ENCODE results near the gene NR2E1. TPM values are rescaled to one million over a fixed set of nuclear protein-coding genes. Genes with fewer than 3 reads are reported as not detected.
A peak's percentile ranks its signal among the peaks of the same experiment; 100 is the strongest.

The NR2E1 gene
- total and polyA plus RNA-seq, 2 of the 13 experiments (the other 11 are each of a cell fraction or from before 2014, with no cell fraction given): not detected

DNA sequence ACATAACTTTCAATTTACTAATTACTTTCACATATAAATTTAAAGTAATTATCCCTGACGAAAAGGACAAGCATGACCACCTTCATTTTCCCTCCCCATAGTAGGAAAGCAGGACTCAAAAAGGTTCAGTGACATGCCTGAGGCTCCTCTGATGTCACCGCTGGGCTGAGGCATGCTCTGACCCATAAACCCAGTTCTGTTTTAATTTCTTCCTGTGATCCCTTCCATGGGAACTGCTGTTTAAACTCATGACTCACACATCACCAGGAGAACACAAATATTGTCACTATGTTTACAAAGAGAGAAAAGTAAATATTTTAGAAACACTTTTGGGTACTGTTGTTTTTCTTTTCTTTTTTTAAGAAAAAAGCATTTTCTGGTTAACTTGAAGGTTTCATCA, 38.0 kb upstream of the NR2E1 start (continued):
- no peak for TF ChIP-seq NFKB2 (CRISPR knock-in tag; IDR thresholded peaks at IDR 0.05; ENCODE audit: borderline replicate concordance)
- TF ChIP-seq HHEX (CRISPR knock-in tag; IDR thresholded peaks at IDR 0.05): peak; percentile 37; the same call in 1 of the 2 replicates
- TF ChIP-seq, protein P1, sequence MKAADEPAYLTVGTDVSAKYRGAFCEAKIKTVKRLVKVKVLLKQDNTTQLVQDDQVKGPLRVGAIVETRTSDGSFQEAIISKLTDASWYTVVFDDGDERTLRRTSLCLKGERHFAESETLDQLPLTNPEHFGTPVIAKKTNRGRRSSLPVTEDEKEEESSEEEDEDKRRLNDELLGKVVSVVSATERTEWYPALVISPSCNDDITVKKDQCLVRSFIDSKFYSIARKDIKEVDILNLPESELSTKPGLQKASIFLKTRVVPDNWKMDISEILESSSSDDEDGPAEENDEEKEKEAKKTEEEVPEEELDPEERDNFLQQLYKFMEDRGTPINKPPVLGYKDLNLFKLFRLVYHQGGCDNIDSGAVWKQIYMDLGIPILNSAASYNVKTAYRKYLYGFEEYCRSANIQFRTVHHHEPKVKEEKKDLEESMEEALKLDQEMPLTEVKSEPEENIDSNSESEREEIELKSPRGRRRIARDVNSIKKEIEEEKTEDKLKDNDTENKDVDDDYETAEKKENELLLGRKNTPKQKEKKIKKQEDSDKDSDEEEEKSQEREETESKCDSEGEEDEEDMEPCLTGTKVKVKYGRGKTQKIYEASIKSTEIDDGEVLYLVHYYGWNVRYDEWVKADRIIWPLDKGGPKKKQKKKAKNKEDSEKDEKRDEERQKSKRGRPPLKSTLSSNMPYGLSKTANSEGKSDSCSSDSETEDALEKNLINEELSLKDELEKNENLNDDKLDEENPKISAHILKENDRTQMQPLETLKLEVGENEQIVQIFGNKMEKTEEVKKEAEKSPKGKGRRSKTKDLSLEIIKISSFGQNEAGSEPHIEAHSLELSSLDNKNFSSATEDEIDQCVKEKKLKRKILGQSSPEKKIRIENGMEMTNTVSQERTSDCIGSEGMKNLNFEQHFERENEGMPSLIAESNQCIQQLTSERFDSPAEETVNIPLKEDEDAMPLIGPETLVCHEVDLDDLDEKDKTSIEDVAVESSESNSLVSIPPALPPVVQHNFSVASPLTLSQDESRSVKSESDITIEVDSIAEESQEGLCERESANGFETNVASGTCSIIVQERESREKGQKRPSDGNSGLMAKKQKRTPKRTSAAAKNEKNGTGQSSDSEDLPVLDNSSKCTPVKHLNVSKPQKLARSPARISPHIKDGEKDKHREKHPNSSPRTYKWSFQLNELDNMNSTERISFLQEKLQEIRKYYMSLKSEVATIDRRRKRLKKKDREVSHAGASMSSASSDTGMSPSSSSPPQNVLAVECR (CRISPR knock-in tag; IDR thresholded peaks at IDR 0.05; ENCODE audit: borderline replicate concordance): peak; percentile 34; the same call in 1 of the 2 replicates
- TF ChIP-seq ETV5 (CRISPR knock-in tag; IDR thresholded peaks at IDR 0.05; ENCODE audit: borderline replicate concordance): peak; percentile 73; the same call in 1 of the 2 replicates
- TF ChIP-seq RFXAP (CRISPR knock-in tag; IDR thresholded peaks at IDR 0.05; ENCODE audit: borderline replicate concordance): no peak
- TF ChIP-seq, protein P2, sequence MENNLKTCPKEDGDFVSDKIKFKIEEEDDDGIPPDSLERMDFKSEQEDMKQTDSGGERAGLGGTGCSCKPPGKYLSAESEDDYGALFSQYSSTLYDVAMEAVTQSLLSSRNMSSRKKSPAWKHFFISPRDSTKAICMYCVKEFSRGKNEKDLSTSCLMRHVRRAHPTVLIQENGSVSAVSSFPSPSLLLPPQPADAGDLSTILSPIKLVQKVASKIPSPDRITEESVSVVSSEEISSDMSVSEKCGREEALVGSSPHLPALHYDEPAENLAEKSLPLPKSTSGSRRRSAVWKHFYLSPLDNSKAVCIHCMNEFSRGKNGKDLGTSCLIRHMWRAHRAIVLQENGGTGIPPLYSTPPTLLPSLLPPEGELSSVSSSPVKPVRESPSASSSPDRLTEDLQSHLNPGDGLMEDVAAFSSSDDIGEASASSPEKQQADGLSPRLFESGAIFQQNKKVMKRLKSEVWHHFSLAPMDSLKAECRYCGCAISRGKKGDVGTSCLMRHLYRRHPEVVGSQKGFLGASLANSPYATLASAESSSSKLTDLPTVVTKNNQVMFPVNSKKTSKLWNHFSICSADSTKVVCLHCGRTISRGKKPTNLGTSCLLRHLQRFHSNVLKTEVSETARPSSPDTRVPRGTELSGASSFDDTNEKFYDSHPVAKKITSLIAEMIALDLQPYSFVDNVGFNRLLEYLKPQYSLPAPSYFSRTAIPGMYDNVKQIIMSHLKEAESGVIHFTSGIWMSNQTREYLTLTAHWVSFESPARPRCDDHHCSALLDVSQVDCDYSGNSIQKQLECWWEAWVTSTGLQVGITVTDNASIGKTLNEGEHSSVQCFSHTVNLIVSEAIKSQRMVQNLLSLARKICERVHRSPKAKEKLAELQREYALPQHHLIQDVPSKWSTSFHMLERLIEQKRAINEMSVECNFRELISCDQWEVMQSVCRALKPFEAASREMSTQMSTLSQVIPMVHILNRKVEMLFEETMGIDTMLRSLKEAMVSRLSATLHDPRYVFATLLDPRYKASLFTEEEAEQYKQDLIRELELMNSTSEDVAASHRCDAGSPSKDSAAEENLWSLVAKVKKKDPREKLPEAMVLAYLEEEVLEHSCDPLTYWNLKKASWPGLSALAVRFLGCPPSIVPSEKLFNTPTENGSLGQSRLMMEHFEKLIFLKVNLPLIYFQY (CRISPR knock-in tag; IDR thresholded peaks at IDR 0.05; ENCODE audit: borderline replicate concordance): peak; percentile 97; the same call in 1 of the 2 replicates
- TF ChIP-seq NR2C2 (CRISPR knock-in tag; IDR thresholded peaks at IDR 0.05; ENCODE audit: borderline replicate concordance): peak; percentile 34; the same call in 1 of the 2 replicates
- TF ChIP-seq CREB1 (IDR thresholded peaks at IDR 0.05): peak; percentile 85
- peak; percentile 69 for TF ChIP-seq CREB1 (CRISPR knock-in tag; IDR thresholded peaks at IDR 0.05)
- no peak for TF ChIP-seq ZNF17 (CRISPR knock-in tag; IDR thresholded peaks at IDR 0.05)
- TF ChIP-seq, protein P3, sequence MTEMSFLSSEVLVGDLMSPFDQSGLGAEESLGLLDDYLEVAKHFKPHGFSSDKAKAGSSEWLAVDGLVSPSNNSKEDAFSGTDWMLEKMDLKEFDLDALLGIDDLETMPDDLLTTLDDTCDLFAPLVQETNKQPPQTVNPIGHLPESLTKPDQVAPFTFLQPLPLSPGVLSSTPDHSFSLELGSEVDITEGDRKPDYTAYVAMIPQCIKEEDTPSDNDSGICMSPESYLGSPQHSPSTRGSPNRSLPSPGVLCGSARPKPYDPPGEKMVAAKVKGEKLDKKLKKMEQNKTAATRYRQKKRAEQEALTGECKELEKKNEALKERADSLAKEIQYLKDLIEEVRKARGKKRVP (CRISPR knock-in tag; IDR thresholded peaks at IDR 0.05): peak in 1 of 2 experiments; percentile 84; a peak in 2 of 4 replicates
- TF ChIP-seq TEAD3 (CRISPR knock-in tag; optimal IDR thresholded peaks at IDR 0.05; ENCODE audit: borderline replicate concordance): peak; percentile 48
- TF ChIP-seq ZNF383 (CRISPR knock-in tag; IDR thresholded peaks at IDR 0.05; ENCODE audit: borderline replicate concordance): no peak
- TF ChIP-seq, protein P4, sequence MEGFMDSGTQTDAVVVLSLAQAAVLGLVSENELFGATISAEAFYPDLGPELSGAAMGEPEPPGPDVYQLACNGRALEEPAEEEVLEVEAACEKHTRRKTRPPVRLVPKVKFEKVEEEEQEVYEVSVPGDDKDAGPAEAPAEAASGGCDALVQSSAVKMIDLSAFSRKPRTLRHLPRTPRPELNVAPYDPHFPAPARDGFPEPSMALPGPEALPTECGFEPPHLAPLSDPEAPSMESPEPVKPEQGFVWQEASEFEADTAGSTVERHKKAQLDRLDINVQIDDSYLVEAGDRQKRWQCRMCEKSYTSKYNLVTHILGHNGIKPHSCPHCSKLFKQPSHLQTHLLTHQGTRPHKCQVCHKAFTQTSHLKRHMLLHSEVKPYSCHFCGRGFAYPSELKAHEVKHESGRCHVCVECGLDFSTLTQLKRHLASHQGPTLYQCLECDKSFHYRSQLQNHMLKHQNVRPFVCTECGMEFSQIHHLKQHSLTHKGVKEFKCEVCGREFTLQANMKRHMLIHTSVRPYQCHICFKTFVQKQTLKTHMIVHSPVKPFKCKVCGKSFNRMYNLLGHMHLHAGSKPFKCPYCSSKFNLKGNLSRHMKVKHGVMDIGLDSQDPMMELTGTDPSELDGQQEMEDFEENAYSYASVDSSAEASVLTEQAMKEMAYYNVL (CRISPR knock-in tag; IDR thresholded peaks at IDR 0.05; ENCODE audit: borderline replicate concordance): no peak
- 0 out of 2 replicates have a peak, but pooled peaks have one; percentile 34 for TF ChIP-seq DPF2 (CRISPR knock-in tag; IDR thresholded peaks at IDR 0.05; ENCODE audit: borderline replicate concordance, low read depth)
- TF ChIP-seq RARA (CRISPR knock-in tag; IDR thresholded peaks at IDR 0.05): peak; percentile 82
- no peak for TF ChIP-seq ELF4 (CRISPR knock-in tag; IDR thresholded peaks at IDR 0.05; ENCODE audit: borderline replicate concordance)
